NCI-H526 treated with DMSO at 0.1 percent for 48 hours (cell line): ENCODE results near the gene FMNL1.
"Not testable (repeated sequence)": the region's sequence is repeated elsewhere in the genome, so short reads cannot be mapped to it uniquely, and the experiment has no call there.

Experiments
- DNase-seq: peaks from one replicate; lab custom pipeline; 2025; lab: John Stamatoyannopoulos, UW

The FMNL1 gene, protein sequence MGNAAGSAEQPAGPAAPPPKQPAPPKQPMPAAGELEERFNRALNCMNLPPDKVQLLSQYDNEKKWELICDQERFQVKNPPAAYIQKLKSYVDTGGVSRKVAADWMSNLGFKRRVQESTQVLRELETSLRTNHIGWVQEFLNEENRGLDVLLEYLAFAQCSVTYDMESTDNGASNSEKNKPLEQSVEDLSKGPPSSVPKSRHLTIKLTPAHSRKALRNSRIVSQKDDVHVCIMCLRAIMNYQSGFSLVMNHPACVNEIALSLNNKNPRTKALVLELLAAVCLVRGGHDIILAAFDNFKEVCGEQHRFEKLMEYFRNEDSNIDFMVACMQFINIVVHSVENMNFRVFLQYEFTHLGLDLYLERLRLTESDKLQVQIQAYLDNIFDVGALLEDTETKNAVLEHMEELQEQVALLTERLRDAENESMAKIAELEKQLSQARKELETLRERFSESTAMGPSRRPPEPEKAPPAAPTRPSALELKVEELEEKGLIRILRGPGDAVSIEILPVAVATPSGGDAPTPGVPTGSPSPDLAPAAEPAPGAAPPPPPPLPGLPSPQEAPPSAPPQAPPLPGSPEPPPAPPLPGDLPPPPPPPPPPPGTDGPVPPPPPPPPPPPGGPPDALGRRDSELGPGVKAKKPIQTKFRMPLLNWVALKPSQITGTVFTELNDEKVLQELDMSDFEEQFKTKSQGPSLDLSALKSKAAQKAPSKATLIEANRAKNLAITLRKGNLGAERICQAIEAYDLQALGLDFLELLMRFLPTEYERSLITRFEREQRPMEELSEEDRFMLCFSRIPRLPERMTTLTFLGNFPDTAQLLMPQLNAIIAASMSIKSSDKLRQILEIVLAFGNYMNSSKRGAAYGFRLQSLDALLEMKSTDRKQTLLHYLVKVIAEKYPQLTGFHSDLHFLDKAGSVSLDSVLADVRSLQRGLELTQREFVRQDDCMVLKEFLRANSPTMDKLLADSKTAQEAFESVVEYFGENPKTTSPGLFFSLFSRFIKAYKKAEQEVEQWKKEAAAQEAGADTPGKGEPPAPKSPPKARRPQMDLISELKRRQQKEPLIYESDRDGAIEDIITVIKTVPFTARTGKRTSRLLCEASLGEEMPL

DNA sequence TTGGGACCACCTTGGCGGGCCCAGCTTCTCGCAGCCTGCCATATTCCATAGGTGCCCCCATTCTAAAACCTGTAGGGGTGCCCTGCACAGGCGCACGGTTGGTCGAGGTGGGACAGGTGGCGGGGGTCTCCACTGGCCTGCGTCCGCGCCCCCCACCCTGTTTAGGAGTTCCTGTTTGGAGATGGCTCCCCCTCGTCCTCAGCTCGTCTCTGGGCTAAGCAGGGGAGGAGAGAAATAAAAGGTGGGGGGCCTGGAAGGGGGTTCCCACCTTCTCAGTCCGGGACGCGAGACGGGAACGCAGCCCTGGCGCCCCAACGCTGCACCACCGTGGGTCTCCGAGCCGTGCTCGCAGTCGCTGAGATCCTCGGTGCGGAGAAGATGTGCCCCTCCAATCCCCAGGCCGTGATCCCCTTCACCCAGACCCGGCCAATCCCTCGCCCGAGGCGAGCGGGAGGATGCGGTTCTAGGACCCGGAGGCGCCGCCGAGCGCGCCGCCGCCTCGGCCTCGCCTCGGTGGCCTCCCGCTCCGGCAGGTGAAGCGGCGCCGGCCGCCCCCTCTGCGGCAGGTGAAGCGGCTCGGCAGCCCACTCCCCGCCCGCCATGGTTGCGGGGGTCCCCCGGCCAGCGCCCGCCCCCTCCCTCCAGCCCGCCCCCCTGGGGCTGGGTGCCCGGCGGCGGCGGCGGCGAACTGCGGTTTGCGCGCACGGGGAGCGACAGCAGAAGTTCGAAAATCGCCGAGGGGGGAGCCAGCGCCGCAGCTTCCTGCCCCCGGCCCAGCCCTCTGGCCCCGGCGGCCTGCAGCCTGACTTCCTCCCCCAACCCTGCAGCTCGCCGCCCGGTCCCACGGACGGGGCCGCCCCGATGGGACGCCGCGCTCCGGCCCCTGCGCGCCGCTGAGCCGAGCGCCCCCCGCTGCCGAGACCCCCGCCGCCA is at the start of gene FMNL1:
TSS of gene FMNL1 (plus strand) at position 805 of the 933 bp plus-strand sequence. CDS start 240 bp downstream, outside the sequence.
- no peak for DNase-seq

DNA sequence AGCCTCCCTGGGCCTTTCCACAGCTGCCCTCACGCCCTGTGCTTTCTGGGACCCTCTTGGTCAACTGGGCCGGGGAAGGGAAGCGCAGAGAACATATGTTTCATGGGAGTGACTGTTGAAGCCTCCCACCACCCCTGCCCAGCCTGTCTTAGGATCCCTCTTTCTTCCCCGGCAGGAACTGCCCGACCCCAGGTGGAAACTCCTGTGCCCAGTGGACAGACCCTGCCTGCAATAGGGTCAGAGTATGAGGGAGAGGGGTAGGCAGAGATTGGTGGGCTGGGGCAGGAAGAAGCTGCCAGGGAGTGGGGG is 49.5 kb upstream of the FMNL1 start:
- DNase-seq: no peak

- DNase-seq: no peak
Measured at GRCh38 chr17:45172541-45173286, 49.0 kb upstream of the FMNL1 start.

DNA sequence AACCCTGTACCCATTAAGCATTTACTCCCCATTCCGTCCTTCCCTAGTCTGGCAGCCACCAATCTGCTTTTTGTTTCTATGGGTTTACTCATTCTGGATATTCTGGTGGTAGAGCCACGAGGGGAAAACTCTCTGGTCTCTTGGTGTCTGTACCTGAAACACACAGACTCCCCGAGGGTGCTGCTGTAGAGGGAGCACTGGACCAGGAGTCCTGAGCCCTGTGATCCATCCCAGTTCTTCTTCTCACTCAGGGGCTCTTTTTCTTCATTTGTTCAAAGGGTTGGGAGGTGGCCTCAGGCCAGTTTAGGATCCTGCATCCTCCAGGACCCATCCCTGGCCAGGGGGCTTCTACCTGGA is 45.9 kb upstream of the FMNL1 start:
- DNase-seq: no peak

DNA sequence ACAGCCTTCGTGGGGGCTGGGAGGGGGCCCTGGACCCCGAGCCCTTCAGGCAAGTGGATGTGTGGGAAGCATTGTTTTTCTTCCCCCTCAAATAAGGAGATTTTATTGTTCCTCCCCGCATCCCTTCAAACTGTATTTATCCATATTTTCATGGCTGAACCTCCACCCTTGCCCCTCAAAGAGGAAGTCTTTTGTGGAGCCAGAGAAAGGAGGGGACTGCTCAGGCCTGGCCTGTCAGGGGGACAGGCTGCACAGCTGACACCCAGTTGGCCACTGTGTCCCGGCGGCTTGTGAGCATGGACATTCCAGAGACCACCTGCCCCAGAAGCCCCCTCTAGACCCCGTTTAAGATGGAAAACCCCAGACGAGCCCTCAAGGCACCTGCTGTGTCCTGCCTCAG is 44.1 kb upstream of the FMNL1 start:
- no peak for DNase-seq

GRCh38 chr17:45184144-45184543 is 37.5 kb upstream of the FMNL1 start:
- DNase-seq: no peak

- DNase-seq: no peak
Measured at GRCh38 chr17:45186801-45187354, 34.8 kb upstream of the FMNL1 start.

- DNase-seq: no peak
Measured at GRCh38 chr17:45189009-45189408, 32.7 kb upstream of the FMNL1 start.

- DNase-seq: no peak
Measured at GRCh38 chr17:45190503-45191255, 31.0 kb upstream of the FMNL1 start.

GRCh38 chr17:45195424-45195823 is 26.3 kb upstream of the FMNL1 start:
- no peak for DNase-seq

DNA sequence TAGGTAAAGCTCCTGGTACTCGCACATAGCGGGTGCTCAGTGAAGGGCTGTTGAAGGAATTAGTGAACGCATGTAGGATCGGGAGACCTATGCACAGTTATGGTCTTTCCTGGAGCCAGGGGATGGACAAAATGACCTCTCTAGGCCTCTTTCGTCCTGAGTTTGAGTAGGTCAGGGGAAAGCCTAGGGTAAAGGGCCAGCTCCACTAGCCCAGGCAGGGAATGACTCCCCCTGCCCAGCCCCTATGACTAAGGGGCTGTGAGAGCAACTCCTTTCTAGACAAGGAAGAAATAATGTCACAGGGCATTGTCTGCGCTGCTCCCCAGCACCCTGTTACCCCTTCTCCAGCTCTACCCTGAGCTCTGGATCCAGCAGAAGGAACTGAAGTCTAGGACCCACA is 24.6 kb upstream of the FMNL1 start:
- no peak for DNase-seq

DNA sequence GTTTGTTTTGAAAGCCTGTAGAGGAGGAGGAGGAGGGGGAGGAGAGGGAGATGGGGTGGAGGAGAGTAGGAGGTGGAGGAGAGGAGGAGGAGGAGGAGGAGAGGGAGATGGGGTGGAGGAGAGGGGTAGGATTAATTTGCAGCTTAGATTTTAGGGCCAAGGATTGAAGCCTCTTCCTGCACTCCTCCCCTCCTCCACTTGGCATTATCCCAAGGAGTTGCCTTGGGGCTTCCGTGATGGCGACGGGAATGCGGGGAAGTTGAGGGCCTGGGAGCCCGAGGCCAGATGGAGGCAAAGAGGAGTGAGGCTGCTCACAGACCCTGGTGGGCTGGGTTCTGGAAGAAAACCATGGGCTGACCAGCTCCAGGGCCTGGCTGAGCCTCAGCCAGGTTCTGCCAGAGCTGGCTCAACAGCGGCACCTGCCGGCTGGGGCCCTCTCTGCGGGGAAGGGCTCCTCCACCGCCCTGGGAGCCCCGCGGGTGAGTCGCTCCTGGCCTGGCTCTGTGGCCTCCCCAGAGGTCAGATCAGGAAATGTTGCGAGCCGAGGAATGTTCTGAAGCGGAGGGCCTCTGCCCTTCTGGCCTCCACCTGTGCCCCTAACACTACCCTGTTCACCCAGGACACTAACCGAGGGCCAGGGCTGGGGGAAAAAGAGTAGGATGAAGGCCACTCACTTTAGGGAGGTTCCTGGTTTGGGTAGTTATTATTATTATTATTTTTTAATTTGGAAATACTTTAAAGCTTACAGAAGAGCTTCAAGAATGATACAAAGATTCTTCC is 23.9 kb upstream of the FMNL1 start:
- DNase-seq: peak; percentile 60

DNA sequence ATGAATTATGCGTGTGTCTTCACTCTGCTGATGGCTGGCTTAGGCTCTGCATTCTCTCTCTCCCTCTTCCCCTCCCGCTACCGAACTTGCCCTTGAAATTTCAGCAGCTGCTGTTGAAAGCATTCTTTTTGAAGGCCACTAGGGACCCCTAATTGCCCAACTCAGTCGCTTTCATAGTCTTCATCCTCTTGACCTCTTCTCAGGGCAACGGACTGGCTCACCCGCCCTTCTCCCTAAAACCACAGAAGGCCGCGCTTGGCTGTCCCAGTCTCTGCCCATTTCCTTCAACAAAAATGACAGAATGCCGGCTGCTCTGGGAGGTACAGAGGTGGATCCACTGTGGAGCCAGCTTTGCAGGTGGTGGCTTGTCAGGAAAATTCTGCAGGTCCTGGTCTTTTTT is 21.0 kb upstream of the FMNL1 start:
- no peak for DNase-seq

- DNase-seq: no peak
Measured at GRCh38 chr17:45201457-45201856, 20.2 kb upstream of the FMNL1 start.

DNA sequence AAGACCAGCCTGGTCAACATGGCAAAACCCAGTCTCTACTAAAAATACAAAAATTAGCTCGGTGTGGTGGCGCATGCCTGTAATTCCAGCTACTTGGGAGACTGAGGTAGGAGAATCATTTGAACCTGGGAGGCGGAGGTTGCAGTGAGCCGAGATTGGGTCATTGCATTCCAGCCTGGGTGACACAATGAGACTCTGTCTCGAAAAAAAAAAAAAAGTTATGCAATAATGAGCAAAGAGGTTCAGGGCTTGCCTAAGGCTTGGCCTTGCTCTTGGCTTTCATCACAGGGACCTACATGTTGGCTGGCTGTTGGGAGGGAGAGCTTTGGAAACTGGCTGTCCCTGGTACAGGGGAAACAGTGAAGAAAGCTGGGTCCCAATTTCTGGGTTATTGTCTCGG is 19.8 kb upstream of the FMNL1 start:
- DNase-seq: not testable (repeated sequence)

DNA sequence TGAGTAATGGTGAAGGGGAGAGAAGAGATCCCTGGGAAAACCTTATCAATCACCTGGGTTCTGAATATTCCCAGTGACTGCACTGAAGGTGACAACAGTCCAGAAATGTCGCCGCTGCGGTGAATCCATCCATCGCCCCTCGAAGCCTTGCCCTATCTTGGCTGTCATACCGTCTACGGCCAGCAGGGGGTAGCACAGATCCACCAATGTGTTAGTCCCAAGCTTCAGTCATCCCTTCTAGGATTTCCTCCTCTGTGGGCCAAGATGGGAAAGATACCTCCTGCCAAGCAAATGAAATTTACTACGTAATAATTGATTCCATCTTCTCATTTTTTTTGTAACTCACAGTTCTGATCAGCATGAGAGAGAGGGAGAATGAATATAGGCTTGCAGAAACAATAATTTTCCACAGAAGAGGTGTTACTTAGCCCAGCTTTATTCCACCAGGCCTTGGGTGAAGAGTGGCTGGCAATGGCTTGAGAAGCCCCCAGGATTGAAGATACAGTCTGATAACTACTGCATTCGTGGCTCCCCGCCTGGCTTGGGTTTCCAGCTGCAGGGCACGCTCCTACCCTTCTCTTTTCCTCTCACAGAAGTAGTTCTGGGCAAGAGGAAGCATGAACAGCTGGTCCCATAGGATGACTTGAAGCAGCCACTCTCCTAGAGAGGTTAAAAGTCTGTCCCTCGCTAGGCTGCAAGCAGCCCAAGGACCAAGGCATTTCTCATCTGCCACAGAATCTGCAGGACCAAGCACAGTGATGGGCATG is 2.6 kb upstream of the FMNL1 start:
- DNase-seq: peak; percentile 74

DNA sequence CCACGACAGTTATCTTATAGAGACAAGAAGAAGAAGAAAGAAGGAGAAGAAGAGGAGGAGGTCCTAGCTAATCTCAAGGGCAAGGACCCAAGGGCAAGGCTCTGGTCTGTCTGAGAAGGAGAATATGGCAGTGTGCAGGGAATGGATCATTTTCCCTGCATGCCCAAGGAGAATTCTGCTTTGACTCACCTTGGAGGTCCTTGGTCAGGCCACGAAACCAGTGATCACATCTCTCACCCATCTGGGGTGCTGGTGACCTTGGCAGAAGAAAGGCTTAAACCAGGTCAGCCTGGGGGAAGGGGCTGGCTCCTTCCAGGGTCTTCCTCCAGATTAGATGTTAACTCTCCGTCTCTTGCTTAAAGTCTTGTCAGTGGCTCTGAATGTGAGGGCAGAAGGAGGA is 1.6 kb upstream of the FMNL1 start:
- no peak for DNase-seq

GRCh38 chr17:45222014-45222288 is 266 bp downstream of the FMNL1 start:
- DNase-seq: no peak
